ENCODE measurements around the gene TRIM17.

The TRIM17 gene

GRCh38 chr1:228417483-228418203, 982 bp upstream of the TRIM17 start:
- DNase-seq (ENCODE audit: low read depth in 2 of 2, low spot score in 1 of 2): no peak

DNA sequence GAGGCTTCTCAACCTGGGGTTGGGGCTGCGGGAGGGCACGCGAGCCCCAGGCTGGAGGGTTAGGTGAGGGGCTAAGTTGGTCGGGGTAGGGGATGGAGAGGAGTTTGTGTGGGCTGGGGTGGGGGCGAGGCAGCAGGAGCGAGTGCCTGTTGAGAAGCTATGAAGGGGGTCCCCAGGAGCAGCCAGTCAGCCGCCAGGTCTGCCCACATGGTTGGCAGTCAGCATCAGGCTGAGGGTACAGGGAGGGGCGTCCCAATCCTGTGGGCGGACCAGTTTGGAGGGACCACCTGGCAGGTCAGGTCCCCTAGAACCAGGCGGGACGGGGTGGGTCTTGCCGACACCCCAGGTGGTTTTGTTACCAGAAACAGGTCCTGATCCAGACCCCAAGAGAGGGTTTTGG, 400 bp upstream of the TRIM17 start:
- DNase-seq (ENCODE audit: low read depth in 2 of 2, low spot score in 1 of 2): no peak

GRCh38 chr1:228415853-228416216, 826 bp downstream of the TRIM17 start:
- no peak for DNase-seq (ENCODE audit: low read depth in 2 of 2, low spot score in 1 of 2)

- DNase-seq (ENCODE audit: low read depth in 2 of 2, low spot score in 1 of 2): no peak
Measured at GRCh38 chr1:228415221-228415620, 1.4 kb downstream of the TRIM17 start.

DNA sequence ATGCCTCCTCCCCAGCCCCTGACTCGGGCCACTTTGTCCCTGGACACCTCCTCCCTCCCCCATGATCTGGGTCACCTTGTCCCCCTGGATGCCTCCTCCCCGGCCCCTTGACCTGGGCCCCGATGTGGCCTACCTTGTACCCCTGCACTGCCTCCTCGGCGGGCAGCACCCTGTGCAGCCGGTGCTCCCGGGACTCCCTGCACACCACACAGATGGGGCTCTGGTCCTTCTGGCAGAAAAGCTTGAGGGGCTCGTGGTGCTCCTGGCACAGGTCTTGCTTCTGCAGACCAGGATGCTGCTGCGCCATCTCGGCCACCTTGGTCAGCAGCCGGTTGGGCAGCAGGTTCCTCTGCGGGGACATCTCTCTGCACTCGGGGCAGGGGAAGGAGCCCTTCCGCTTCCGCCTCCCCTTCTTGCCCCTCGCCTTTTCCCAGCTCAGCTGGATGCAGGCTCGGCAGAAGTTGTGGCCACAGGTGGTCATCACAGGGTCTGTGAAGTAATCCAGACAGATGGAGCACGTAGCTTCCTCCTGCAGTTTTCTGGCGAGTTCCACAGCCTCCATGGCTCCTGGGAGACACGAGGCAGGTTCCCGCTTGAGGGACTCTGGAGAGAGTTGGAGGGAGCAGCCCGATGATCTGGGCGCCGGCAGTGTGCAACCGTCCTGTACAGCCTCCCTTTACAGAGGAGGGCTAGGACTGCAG, 2.0 kb downstream of the TRIM17 start:
- DNase-seq (ENCODE audit: low read depth in 2 of 2, low spot score in 1 of 2): no peak

GRCh38 chr1:228413241-228414010, 3.2 kb downstream of the TRIM17 start:
- DNase-seq (ENCODE audit: low read depth in 2 of 2, low spot score in 1 of 2): no peak

GRCh38 chr1:228411548-228412430, 4.9 kb downstream of the TRIM17 start:
- no peak for DNase-seq (ENCODE audit: low read depth in 2 of 2, low spot score in 1 of 2)

- DNase-seq (ENCODE audit: low read depth in 2 of 2, low spot score in 1 of 2): no peak
Measured at GRCh38 chr1:228411121-228411520, 5.5 kb downstream of the TRIM17 start.

- no peak for DNase-seq (ENCODE audit: low read depth in 2 of 2, low spot score in 1 of 2)
Measured at GRCh38 chr1:228410671-228411070, 6.0 kb downstream of the TRIM17 start.

DNA sequence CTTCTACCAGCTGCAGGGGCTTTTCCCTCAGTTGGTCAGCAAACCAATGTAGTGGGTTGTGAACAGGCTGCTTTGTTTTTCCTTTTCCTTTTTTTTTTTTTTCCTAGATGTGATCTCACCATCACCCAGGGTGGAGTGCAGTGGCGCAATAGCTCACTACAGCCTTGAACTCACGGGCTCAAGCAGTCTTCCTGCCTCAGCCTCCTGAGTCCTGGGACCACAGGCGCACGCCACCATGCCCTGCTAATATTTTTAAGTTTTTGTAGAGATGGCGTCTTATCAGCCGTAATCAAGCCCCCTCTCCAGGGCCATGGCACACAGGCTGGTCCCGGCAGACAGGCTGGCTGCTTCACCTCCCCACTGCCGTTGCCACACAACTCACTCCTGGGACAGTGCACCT, 6.6 kb downstream of the TRIM17 start:
- DNase-seq (ENCODE audit: low read depth in 2 of 2, low spot score in 1 of 2): no peak

DNA sequence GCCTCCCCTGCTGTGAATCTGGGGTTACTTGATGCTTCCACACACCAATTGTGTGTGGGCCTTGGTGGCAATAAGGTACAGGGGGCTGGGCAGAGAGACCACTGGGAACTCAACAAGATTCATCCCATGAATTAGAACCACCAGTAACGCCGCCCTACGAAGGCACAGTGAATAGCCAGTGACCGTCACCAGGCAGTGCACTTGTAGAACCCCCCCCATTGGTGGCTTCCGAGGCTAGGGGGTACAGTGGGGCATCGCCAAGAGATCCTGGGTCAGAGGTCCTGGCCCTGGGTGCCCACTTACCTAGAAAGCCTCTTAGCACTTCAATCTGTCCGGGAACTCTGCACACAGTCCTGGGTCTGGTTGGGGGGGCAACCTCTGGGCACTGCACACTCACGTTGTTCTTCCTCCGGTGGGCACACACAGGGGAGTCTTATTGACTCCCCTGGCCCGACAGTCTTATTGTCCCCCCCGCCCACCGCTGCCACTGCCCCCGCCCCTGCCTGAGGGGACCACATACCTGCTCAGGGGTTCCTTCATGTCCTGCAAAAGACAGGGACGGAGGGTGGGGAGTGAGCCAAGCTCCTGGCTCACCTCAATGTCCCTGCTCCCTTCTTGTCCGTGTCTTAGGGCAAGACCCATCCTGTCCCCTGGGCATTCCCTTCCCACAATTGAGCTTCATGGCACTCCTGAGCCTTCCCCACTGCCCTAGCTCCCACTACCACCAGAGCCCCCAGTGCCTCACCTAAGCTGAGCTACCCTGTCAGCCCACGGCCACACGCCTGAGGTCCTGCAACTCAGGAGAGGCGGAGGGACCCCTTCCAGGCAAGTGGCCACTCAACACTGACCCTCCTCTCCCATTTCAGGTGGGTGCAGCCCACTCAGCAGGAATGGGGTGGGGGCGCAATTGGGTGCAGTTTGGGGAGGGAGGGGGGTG, 7.5 kb downstream of the TRIM17 start:
- no peak for DNase-seq (ENCODE audit: low read depth in 2 of 2, low spot score in 1 of 2)

- no peak for DNase-seq (ENCODE audit: low read depth in 2 of 2, low spot score in 1 of 2)
Measured at GRCh38 chr1:228408041-228408868, 8.4 kb downstream of the TRIM17 start.

GRCh38 chr1:228407106-228408040, 9.3 kb downstream of the TRIM17 start:
- no peak for DNase-seq (ENCODE audit: low read depth in 2 of 2, low spot score in 1 of 2)

DNA sequence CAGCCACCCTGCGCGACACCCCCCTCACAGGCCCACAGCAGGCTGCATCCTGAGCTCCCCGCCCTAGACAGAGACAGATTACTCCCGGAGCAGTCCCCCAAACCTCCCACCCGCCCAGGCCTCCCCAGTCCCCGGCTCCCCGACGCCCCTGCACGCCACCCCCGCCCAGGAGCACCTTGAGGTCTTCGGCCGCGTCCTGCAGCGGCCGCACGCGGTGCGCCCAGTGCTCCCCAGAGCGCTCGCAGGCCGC, 10.8 kb downstream of the TRIM17 start:
- no peak for DNase-seq (ENCODE audit: low read depth in 2 of 2, low spot score in 1 of 2)

DNA sequence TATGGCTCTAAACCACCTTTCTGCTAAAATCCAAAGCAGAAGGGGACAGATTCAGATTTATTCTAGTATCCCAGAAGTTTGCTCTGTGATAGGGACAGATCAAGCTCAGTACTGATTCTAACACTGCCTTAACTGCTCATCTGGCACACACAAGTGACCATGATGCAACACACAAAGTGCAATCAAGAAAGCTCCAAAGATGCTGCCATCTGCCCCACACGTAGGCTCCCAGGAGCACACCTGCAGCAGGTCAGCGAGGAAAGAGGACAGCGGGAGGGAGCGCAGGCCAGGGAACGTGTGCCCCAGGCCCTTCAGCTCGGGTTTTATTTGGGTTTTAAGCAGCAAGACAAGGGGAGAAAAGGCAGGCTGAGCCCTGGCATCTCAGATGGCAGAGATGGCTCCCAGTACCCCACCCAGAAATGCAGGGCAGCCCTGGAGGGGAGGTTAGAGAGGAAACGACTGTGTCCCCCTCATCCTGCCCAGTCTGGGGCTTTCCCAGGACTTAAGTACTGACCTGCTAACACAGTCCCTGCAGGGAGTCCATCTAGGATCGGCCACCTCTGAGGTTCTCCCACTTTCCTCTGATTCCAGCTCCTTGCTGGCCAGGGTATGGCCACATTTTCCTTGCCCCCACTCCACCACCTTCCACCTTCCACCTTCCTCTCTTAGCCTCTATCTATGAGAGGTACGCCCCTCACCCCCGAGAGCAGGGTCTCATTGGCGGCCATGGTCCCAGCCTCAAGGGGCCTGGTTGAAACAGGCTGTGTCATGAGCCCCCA, 11.3 kb downstream of the TRIM17 start:
- DNase-seq (ENCODE audit: low read depth in 2 of 2, low spot score in 1 of 2): no peak

DNA sequence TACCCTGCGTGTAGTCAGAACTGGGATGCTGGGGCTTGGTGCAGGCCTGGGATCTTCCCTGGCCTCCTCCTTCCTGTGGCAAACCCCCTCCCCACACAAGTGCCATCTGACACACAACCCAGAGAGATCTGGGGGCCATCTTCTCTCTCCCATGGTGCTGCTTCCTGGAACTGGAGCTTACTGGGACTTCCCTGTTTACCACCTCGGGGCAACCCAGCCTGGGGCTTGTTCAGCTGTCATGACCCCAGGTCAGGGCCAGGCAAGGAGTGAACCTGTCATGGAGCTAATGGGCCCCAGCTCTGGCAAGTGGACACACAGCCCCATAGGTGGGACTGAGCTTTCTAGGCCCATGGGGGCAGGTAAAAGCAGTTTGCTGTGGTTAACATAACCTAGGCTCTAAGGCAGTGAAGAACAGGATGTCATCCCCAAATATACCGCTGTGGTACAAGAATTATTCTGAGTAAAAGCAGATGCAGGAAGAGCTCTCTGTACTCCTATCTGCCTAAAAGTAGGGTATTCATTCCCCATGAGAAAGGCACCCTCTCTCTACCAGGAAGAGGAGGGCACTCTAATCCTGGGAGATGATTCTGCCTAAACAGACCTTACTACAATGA, 12.4 kb downstream of the TRIM17 start:
- DNase-seq (ENCODE audit: low read depth in 2 of 2, low spot score in 1 of 2): no peak

DNA sequence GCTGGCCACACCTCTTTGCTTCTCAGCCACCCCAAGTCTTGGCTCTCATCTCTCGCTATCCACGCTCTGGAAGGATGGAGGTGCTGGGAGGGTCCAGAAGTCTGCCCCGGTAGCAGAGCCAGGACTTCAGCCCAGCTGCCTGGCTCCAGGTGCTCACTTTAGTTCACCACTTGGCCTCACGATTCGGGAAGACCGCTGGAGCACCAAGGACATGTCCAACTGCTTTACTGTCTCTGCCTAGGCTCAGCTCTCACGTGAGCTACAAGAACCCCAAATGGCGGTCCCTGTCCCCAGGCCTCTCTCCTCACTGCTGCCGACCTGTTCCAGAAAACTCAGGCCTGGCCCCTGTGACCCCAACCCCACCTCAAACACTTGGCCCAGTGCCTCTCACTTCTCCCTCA, 13.4 kb downstream of the TRIM17 start:
- DNase-seq (ENCODE audit: low read depth in 2 of 2, low spot score in 1 of 2): no peak

All from stimulated activated CD8-positive, alpha-beta memory T cell treated with anti-CD3 and anti-CD28 coated beads, Interleukin-4, amount 100 ng/mL, for 4 hours (primary cell).